Tracheal epithelial cell (primary cell): ENCODE data around the gene NRN1. TPM values are rescaled to one million over a fixed set of nuclear protein-coding genes. Genes with fewer than 3 reads are reported as not detected.

Source experiments
- total RNA-seq: library from RNA; depleted of rRNA; stranded (reverse); fragments of >200 nt; gene quantifications from 2 replicates; pipeline ENCODE4 v1.2.1, GENCODE V29; 2014

NRN1 gene
- 0.21 TPM in 1 of 2 replicates, not detected in the other for total RNA-seq

GRCh38 chr6:6006428-6007365 lies at the start of gene NRN1:
Gene NRN1 (minus strand): TSS chr6:6006925. CDS start chr6:6006749, 176 bp downstream.

